PFSK-1 (cell line): Measurements from ENCODE around the gene DIPK1B.

Experiments
- FOXP2 ChIP-seq: optimal IDR thresholded peaks from 2 replicates; pipeline ENCODE3; 2011; ENCODE audit warnings: borderline replicate concordance, control low read depth, inconsistent platforms; ENCODE audit not compliant: insufficient read depth; ENCODE audit errors: extremely low read length, extremely low read depth
- POLR2AphosphoS5 ChIP-seq: IDR thresholded peaks from 2 replicates; pipeline ENCODE4 v1.6.1; 2012; ENCODE audit warnings: low read depth, mild to moderate bottlenecking, control low read depth, low read length, moderate library complexity
- SIN3A ChIP-seq: IDR thresholded peaks from 2 replicates; pipeline ENCODE4 v1.6.1; 2012; ENCODE audit warnings: mild to moderate bottlenecking, low read length, moderate library complexity, borderline replicate concordance; ENCODE audit not compliant: insufficient read depth
- TAF1 ChIP-seq: IDR thresholded peaks from 2 replicates; pipeline ENCODE4 v1.6.1; 2012; ENCODE audit warnings: low read length, control low read depth, borderline replicate concordance; ENCODE audit not compliant: insufficient read depth
- TF ChIP-seq, protein P1 (sequence below), 2 experiments: IDR thresholded peaks; 2 replicates each; pipeline versions ENCODE4 v1.6.1 to v1.8.0; 2011 to 2012; ENCODE audit warnings: low read depth in 2 of 2, low read length in 2 of 2, control low read depth in 1 of 2, inconsistent platforms in 1 of 2, mild to moderate bottlenecking in 1 of 2, moderate library complexity in 1 of 2; ENCODE audit not compliant: insufficient read depth in 1 of 2

Gene DIPK1B

DNA sequence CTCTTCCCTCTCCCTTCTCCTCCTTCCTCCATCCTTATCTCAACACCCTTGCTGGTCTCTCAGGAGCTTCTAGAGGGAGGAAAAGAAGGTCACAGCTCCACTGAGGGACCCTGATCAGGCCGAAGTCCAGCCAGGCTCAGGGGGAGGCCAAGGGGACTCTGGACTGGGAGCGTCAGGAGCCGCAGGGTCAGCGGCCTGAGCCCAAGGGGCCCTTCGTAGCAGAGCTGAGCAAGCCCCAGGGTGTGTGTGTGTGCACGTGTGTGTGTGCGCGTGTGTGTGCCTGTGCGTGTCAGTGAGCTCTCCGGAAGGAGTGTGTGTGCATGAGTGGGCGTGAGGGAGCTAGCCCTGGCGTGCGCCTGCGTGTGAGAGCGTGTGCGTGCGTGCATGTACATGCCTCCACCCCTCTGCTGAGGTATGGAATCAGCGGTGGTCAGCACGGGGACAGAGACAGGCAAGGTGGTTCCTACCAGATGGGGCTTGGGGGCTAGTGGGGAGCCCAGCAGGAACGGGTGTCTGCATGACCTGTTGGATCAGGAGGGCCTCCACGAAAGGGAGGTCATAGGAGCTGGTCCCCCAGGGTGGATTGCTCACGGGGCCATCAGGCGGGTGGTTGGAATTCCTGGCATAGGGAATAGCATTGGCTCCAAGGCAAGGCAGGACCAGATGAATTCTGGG is 15.1 kb upstream of the DIPK1B start:
- TF ChIP-seq SIN3A, result no peak
- no peak for TF ChIP-seq POLR2AphosphoS5
- TF ChIP-seq FOXP2, result no peak
- TF ChIP-seq, protein P1, sequence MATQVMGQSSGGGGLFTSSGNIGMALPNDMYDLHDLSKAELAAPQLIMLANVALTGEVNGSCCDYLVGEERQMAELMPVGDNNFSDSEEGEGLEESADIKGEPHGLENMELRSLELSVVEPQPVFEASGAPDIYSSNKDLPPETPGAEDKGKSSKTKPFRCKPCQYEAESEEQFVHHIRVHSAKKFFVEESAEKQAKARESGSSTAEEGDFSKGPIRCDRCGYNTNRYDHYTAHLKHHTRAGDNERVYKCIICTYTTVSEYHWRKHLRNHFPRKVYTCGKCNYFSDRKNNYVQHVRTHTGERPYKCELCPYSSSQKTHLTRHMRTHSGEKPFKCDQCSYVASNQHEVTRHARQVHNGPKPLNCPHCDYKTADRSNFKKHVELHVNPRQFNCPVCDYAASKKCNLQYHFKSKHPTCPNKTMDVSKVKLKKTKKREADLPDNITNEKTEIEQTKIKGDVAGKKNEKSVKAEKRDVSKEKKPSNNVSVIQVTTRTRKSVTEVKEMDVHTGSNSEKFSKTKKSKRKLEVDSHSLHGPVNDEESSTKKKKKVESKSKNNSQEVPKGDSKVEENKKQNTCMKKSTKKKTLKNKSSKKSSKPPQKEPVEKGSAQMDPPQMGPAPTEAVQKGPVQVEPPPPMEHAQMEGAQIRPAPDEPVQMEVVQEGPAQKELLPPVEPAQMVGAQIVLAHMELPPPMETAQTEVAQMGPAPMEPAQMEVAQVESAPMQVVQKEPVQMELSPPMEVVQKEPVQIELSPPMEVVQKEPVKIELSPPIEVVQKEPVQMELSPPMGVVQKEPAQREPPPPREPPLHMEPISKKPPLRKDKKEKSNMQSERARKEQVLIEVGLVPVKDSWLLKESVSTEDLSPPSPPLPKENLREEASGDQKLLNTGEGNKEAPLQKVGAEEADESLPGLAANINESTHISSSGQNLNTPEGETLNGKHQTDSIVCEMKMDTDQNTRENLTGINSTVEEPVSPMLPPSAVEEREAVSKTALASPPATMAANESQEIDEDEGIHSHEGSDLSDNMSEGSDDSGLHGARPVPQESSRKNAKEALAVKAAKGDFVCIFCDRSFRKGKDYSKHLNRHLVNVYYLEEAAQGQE (IDR thresholded peaks at IDR 0.05; ENCODE audit: insufficient read depth in 1 of 2, low read depth in 2 of 2, low read length in 2 of 2), result no peak
- TF ChIP-seq TAF1, result no peak

DNA sequence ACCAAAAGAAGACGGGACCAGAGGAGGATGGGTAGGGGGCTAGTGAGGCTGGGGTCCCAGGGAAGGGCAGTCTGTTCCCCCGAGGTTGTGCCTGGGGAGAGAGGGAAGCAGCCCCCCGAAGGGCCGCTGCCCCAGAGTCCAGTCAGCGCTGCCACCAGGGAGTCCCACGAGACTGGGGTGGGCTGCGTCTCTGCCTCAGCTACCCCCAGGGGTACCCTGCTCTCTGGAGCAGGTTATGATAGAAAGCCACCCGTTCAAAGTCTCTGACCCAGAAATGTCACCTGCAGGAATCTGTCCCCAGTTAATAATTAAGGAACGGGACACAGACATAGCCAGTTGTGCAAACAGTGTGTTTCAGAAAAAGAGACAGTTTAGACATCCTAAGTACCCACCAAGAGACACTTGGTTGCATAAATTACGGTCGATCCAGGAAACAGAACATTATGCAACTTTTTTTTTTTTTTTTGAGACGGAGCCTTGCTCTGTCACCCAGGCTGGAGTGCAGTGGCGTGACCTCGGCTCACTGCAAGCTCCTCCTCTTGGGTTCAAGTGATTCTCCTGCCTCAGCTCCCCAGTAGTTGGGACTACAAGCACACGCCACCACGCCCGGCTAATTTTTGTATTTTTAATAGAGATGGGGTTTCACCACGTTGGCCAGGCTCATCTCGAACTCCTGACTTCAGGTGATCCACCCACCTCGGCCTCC is 14.4 kb upstream of the DIPK1B start:
- TF ChIP-seq TAF1 (no peak), SIN3A (no peak), FOXP2 (no peak), POLR2AphosphoS5 (no peak)
- TF ChIP-seq, protein P1 (IDR thresholded peaks at IDR 0.05; ENCODE audit: insufficient read depth in 1 of 2, low read depth in 2 of 2, low read length in 2 of 2), result no peak

DNA sequence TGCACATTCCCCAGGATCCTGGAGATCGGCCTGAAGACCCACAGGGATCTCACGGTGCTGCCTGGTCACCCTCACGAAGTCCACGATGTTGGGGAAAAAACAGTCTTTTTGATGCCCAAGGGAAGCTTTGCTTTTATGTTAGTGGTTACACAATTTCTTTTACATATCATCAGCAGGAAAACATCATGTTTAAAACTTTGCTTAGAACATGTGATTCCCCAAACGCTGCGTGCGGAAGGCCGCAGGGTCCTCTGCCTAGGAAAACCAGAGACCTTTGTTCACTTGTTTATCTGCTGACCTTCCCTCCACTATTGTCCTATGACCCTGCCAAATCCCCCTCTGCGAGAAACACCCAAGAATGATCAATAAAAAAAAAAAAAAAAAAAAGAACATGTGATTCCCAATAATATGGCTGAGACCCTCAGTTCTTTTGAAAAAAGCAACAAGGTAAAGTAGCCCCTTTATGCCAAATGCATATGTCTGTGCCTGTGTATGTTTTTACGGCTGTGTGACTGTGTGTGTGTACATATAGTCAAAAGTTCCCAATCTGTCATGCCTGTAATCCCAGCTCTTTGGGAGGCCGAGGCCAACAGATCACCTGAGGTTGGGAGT is 13.6 kb upstream of the DIPK1B start:
- TF ChIP-seq FOXP2 (no peak), TAF1 (no peak), POLR2AphosphoS5 (no peak), SIN3A (no peak)
- TF ChIP-seq, protein P1 (IDR thresholded peaks at IDR 0.05; ENCODE audit: insufficient read depth in 1 of 2, low read depth in 2 of 2, low read length in 2 of 2), result no peak

DNA sequence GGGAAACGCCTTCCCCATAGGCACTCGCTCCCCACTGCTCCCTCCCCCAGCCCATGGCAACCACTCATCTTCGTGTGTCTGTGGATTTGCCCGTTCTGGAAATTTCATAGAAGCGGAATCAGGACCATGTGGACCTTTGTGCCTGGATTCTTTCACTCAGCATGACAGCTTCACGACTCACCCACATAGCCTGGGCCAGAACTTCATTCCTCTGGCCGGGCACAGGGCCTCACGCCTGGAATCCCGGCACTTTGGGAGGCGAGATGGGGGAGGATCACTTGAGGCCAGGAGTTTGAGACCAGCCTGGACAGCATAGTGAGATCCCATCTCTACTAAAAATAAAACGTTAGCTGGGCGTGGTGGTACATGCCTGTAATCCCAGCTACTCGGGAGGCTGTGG is 12.1 kb upstream of the DIPK1B start:
- TF ChIP-seq TAF1 (no peak), POLR2AphosphoS5 (no peak)

DNA sequence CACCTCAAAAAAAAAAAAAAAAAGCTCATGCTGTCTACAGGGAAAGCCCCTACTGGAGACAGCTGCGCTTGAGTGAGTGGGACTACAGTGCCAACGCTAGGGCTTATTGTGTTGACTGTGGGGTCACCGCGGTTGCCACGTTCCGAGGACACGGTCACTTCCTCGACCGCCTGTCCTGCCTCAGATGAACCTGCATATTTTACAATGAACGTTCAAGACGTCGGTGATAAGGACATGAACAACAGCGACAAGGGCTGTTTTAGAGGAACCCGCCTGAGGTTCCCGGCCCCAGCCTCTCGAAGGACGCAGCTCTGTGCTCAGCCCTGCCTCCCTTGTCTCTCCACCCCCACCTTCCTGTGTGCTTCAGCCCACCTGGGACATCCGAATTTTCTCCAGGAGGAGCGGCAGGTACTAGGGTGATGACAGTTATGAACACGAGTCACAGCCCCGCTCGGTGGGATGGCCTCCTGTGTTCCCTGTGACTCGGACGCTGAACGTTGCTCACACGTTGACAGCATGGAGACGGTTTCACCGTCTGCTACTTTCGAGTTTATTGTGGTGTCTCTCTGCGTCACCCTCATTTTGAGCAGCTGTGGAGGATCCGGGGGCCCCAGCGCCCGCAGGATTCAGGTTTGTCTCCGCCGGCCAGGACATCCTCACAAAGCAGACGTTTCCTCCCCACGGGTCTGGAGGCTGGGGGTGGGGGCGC is 11.3 kb upstream of the DIPK1B start:
- TF ChIP-seq, protein P1 (IDR thresholded peaks at IDR 0.05; ENCODE audit: insufficient read depth in 1 of 2, low read depth in 2 of 2, low read length in 2 of 2), result no peak
- TF ChIP-seq SIN3A (no peak), TAF1 (no peak), POLR2AphosphoS5 (no peak), FOXP2 (no peak)
